Myocyte (in vitro differentiated cells): Measurements from ENCODE around the gene INSYN2B. TPM values are rescaled to one million over a fixed set of nuclear protein-coding genes. Genes with fewer than 3 reads are reported as not detected.
"Not testable (repeated sequence)": the region's sequence is repeated elsewhere in the genome, so short reads cannot be mapped to it uniquely, and the experiment has no call there.

ENCODE experiments used
- DNase-seq: peaks from one replicate; pipeline ENCODE4 v3.0.0-alpha.2; 2012; ENCODE audit warnings: low read depth
- total RNA-seq: library from RNA; depleted of rRNA; stranded (reverse); fragments of >200 nt; gene quantifications from 2 replicates; pipeline ENCODE4 v1.2.3, GENCODE V29; 2014

The INSYN2B gene
- total RNA-seq, 1 donor from 2014 or later = 0.24 TPM

GRCh38 chr5:169973056-169973455, 7.2 kb downstream of the INSYN2B start:
- DNase-seq = no peak

GRCh38 chr5:169971780-169972179, 8.5 kb downstream of the INSYN2B start:
- no peak for DNase-seq

- peak; percentile 42 for DNase-seq
Observed at GRCh38 chr5:169970911-169971765, 9.2 kb downstream of the INSYN2B start.

GRCh38 chr5:169970339-169970738, 10.0 kb downstream of the INSYN2B start:
- DNase-seq = no peak

- no peak for DNase-seq
Observed at GRCh38 chr5:169964246-169964645, 16.0 kb downstream of the INSYN2B start.

- no peak for DNase-seq
Observed at GRCh38 chr5:169960659-169961058, 19.6 kb downstream of the INSYN2B start.

- DNase-seq = no peak
Observed at GRCh38 chr5:169958278-169958677, 22.0 kb downstream of the INSYN2B start.

GRCh38 chr5:169956756-169957155, 23.5 kb downstream of the INSYN2B start:
- DNase-seq = peak; percentile 47

- no peak for DNase-seq
Observed at GRCh38 chr5:169956126-169956525, 24.2 kb downstream of the INSYN2B start.

- DNase-seq = peak; percentile 57
Observed at GRCh38 chr5:169954786-169955185, 25.5 kb downstream of the INSYN2B start.

GRCh38 chr5:169953196-169953595, 27.1 kb downstream of the INSYN2B start:
- DNase-seq = not testable (repeated sequence)

- no peak for DNase-seq
Observed at GRCh38 chr5:169950333-169950732, 30.0 kb downstream of the INSYN2B start.

GRCh38 chr5:169946743-169947295, 33.5 kb downstream of the INSYN2B start:
- DNase-seq = no peak

GRCh38 chr5:169945831-169946261, 34.4 kb downstream of the INSYN2B start:
- DNase-seq = peak; percentile 20

- no peak for DNase-seq
Observed at GRCh38 chr5:169944922-169945680, 35.2 kb downstream of the INSYN2B start.

- DNase-seq = no peak
Observed at GRCh38 chr5:169944115-169944514, 36.2 kb downstream of the INSYN2B start.

- no peak for DNase-seq
Observed at GRCh38 chr5:169943026-169943425, 37.3 kb downstream of the INSYN2B start.

- no peak for DNase-seq
Observed at GRCh38 chr5:169942181-169942580, 38.1 kb downstream of the INSYN2B start.

- DNase-seq = no peak
Observed at GRCh38 chr5:169941542-169941941, 38.8 kb downstream of the INSYN2B start.

GRCh38 chr5:169939731-169940130, 40.6 kb downstream of the INSYN2B start:
- DNase-seq = no peak

- no peak for DNase-seq
Observed at GRCh38 chr5:169938439-169938838, 41.9 kb downstream of the INSYN2B start.

- DNase-seq = no peak
Observed at GRCh38 chr5:169935762-169936161, 44.5 kb downstream of the INSYN2B start.
